Transverse colon (tissue), 4 donors: ENCODE data around the gene BOC. TPM values are rescaled to one million over a fixed set of nuclear protein-coding genes. Genes with fewer than 3 reads are reported as not detected.

Experiments used
- DNase-seq: peaks from one replicate; pipeline ENCODE4 v3.0.0-alpha.2; 2019
- H3K27ac ChIP-seq, 4 donors: fragments of 200-600 bp; sonication (generic); 2 replicates each; pipeline ENCODE4 v1.5.1; 2016 to 2018; ENCODE audit warnings: inconsistent platforms in 4 of 4
- H3K27me3 ChIP-seq: fragments of 200-600 bp; sonication (generic); 2 replicates; pipeline ENCODE4 v1.5.1; 2017; ENCODE audit warnings: inconsistent platforms
- H3K36me3 ChIP-seq, 4 donors: fragments of 200-600 bp; sonication (generic); 2 replicates each; pipeline ENCODE4 v1.5.1; 2017 to 2019; ENCODE audit warnings: inconsistent platforms in 4 of 4
- H3K4me1 ChIP-seq, 4 donors: fragments of 200-600 bp; sonication (generic); 2 replicates each; pipeline ENCODE4 v1.5.1; 2017 to 2020; ENCODE audit warnings: inconsistent platforms in 4 of 4
- H3K4me3 ChIP-seq, 4 donors: fragments of 200-600 bp; sonication (generic); 1 replicate in 1 of 4; 2 replicates in 3 of 4; pipeline versions ENCODE4 v1.5.1 to v1.6.1; 2017 to 2019; ENCODE audit warnings: inconsistent platforms in 4 of 4
- H3K9me3 ChIP-seq, 2 donors: fragments of 200-600 bp; sonication (generic); 2 replicates each; pipeline ENCODE4 v1.5.1; 2017 to 2019; ENCODE audit warnings: inconsistent platforms in 2 of 2
- CTCF ChIP-seq, 5 experiments: fragments of 200-600 bp in 3 of 5; fragments of 450-650 bp in 2 of 5; sonication (generic) in 3 of 5; IDR thresholded peaks; 1 replicate in 2 of 5; 2 replicates in 3 of 5; pipeline ENCODE4 v1.5.1; 2016 to 2017; ENCODE audit warnings: antibody characterized with exemption in 5 of 5, inconsistent platforms in 3 of 5, mild to moderate bottlenecking in 2 of 5, moderate library complexity in 1 of 5
- EP300 ChIP-seq: sonication (generic); formaldehyde crosslinking; IDR thresholded peaks from one replicate; pipeline ENCODE4 v1.6.1; 2017; ENCODE audit warnings: antibody characterized with exemption, low read depth
- POLR2A ChIP-seq: fragments of 450-650 bp; IDR thresholded peaks from one replicate; pipeline ENCODE4 v1.6.1; 2016; ENCODE audit warnings: antibody characterized with exemption, mild to moderate bottlenecking, moderate library complexity
- POLR2AphosphoS5 ChIP-seq, 3 donors: sonication (generic); formaldehyde crosslinking; IDR thresholded peaks; one replicate each; pipeline ENCODE4 v1.6.1; 2016; ENCODE audit warnings: antibody characterized with exemption in 3 of 3
- WGBS, 2 donors: methylation state at CpG; one replicate each; pipeline ENCODE4 v1.1.5; 2018; ENCODE audit warnings: low coverage in 1 of 2; 5-methylcytosine and 5-hydroxymethylcytosine counted together
- in situ Hi-C, 4 donors: fragments of 200-750 bp; cut with MboI; loops; one replicate each; pipeline versions ENCODE4 v1.15.0 to v1.15.1; 2017; ENCODE audit warnings: low sequenced_read_pairs in 3 of 4, low pct_ligation_motif_present in 1 of 4, low pct_unique_long_range_greater_than_20kb in 1 of 4
- intact Hi-C: fragments of 100-400 bp; cut with DNase I; formaldehyde crosslinking; loops from one replicate; pipeline ENCODE4 v1.15.1; 2023; ENCODE audit warnings: low total_unique reads
- total RNA-seq, 4 donors: library from RNA; depleted of rRNA; stranded (reverse); fragments of >200 nt; gene quantifications; one replicate each; pipeline ENCODE4 v1.1.0, GENCODE V29; 2016

The BOC gene
- total RNA-seq, 4 donors from 2014 or later, result 15.2 to 77.4 (median 45.4) TPM

GRCh38 chr3:113193719-113194118 lies 17.6 kb upstream of the BOC start:
- Histone ChIP-seq H3K36me3 (no peaks in the 10 kb centered on the region), H3K4me3 (no peak overlapping the region), H3K9me3 (peaks cover 0 to 1% of the 10 kb centered on the region in 2 donors), H3K27me3 (no peaks in the 10 kb centered on the region), H3K27ac (peak overlapping the region; percentile 55 to 70 (median 56)), H3K4me1 (peaks cover 0 to 25% (median 4%) of the 10 kb centered on the region in 4 donors)
- DNase-seq, result no peak
- intact Hi-C loops (no loop called here), in situ Hi-C loops (no loop called here)
- 60 to 78% methylated on average over 1 of the region's 1 CpG for WGBS, 2 donors
- TF ChIP-seq CTCF (IDR thresholded peaks at IDR 0.05), result no peak

GRCh38 chr3:113194823-113195401 lies 16.4 kb upstream of the BOC start:
- TF ChIP-seq POLR2AphosphoS5 (IDR thresholded peaks at IDR 0.05) (no peak), CTCF (IDR thresholded peaks at IDR 0.05) (no peak), POLR2A (no peak), EP300 (no peak)
- intact Hi-C loops, result no loop called here
- H3K27ac ChIP-seq, result peak overlapping the region; percentile 55 to 70 (median 56)
- no peaks in the 10 kb centered on the region for H3K36me3 ChIP-seq
- no peaks in the 10 kb centered on the region for H3K27me3 ChIP-seq
- 90 to 100% methylated on average over 1 to 4 of the region's 4 CpGs for WGBS, 2 donors
- in situ Hi-C loops, result no loop called here
- H3K4me1 ChIP-seq, result peaks cover 0 to 25% (median 4%) of the 10 kb centered on the region in 4 donors
- no peak for DNase-seq
- H3K9me3 ChIP-seq, result no peaks in the 10 kb centered on the region
- no peak overlapping the region for H3K4me3 ChIP-seq

GRCh38 chr3:113200351-113200750 lies 11.0 kb upstream of the BOC start:
- H3K4me1 ChIP-seq, result peaks cover 0 to 1% (median 0%) of the 10 kb centered on the region in 4 donors
- in situ Hi-C loops (no loop called here), intact Hi-C loops (no loop called here)
- DNase-seq, result no peak
- H3K27ac ChIP-seq, result no peak overlapping the region
- no peak overlapping the region for H3K4me3 ChIP-seq
- H3K36me3 ChIP-seq, result no peaks in the 10 kb centered on the region
- no peak for TF ChIP-seq CTCF (IDR thresholded peaks at IDR 0.05)
- no peak for TF ChIP-seq POLR2A
- TF ChIP-seq EP300, result no peak
- TF ChIP-seq POLR2AphosphoS5 (IDR thresholded peaks at IDR 0.05), result no peak
- H3K27me3 ChIP-seq, result no peaks in the 10 kb centered on the region
- no peaks in the 10 kb centered on the region for H3K9me3 ChIP-seq

- no peak for DNase-seq
- Histone ChIP-seq H3K27me3 (no peaks in the 10 kb centered on the region), H3K36me3 (no peaks in the 10 kb centered on the region), H3K4me1 (no peaks in the 10 kb centered on the region), H3K27ac (no peak overlapping the region), H3K4me3 (no peak overlapping the region), H3K9me3 (no peaks in the 10 kb centered on the region)
- no peak for TF ChIP-seq CTCF (IDR thresholded peaks at IDR 0.05)
- no peak for TF ChIP-seq POLR2AphosphoS5 (IDR thresholded peaks at IDR 0.05)
- no peak for TF ChIP-seq EP300
- TF ChIP-seq POLR2A, result no peak
- intact Hi-C loops, result no loop called here
- in situ Hi-C loops, result no loop called here
- WGBS, 2 donors, result 40 to 52% methylated on average over 1 of the region's 1 CpG
These were observed 10.4 kb upstream of the BOC start for GRCh38 chr3:113200946-113201345.
